Stimulated activated CD4-positive, alpha-beta T cell treated with anti-CD3 and anti-CD28 coated beads, Interleukin-12 subunit alpha, Interleukin-12 subunit beta, amount 100 ng/mL, for 24 hours (primary cell): ENCODE data around the gene TXNDC11.
"Not testable (repeated sequence)": the region's sequence is repeated elsewhere in the genome, so short reads cannot be mapped to it uniquely, and the experiment has no call there.

ENCODE experiments used
- DNase-seq, 2 experiments: peaks; one replicate each; pipeline ENCODE4 v3.0.0-alpha.2; 2020; ENCODE audit warnings: low read depth in 2 of 2

TXNDC11 gene

GRCh38 chr16:11742536-11743307, at the start of gene TXNDC11:
Gene TXNDC11 (minus strand): TSS chr16:11742857. CDS start chr16:11742730, 127 bp downstream.
- DNase-seq: peak; percentile 99 to 100

- no peak for DNase-seq
These were observed 48.6 kb upstream of the TXNDC11 start for GRCh38 chr16:11791144-11791828.

GRCh38 chr16:11788914-11789313, 46.3 kb upstream of the TXNDC11 start:
- no peak for DNase-seq

GRCh38 chr16:11784980-11785599, 42.4 kb upstream of the TXNDC11 start:
- not testable (repeated sequence) for DNase-seq

- not testable (repeated sequence) for DNase-seq
These were observed 41.7 kb upstream of the TXNDC11 start for GRCh38 chr16:11784381-11784780.

- DNase-seq: no peak
These were observed 41.3 kb upstream of the TXNDC11 start for GRCh38 chr16:11784038-11784369.

GRCh38 chr16:11783319-11784037, 40.8 kb upstream of the TXNDC11 start:
- no peak for DNase-seq

GRCh38 chr16:11781773-11782172, 39.1 kb upstream of the TXNDC11 start:
- DNase-seq: no peak

- DNase-seq: no peak
These were observed 38.5 kb upstream of the TXNDC11 start for GRCh38 chr16:11780991-11781680.

GRCh38 chr16:11779074-11779473, 36.4 kb upstream of the TXNDC11 start:
- no peak for DNase-seq

GRCh38 chr16:11774065-11774626, 31.5 kb upstream of the TXNDC11 start:
- no peak for DNase-seq

- DNase-seq: no peak
These were observed 26.2 kb upstream of the TXNDC11 start for GRCh38 chr16:11768849-11769248.

GRCh38 chr16:11762431-11762830, 19.8 kb upstream of the TXNDC11 start:
- DNase-seq: no peak

- DNase-seq: no peak
These were observed 17.3 kb upstream of the TXNDC11 start for GRCh38 chr16:11759997-11760396.

GRCh38 chr16:11759163-11759834, 16.6 kb upstream of the TXNDC11 start:
- DNase-seq: no peak

GRCh38 chr16:11757671-11758545, 15.3 kb upstream of the TXNDC11 start:
- no peak for DNase-seq

- no peak for DNase-seq
These were observed 13.6 kb upstream of the TXNDC11 start for GRCh38 chr16:11756248-11756647.

- DNase-seq: no peak
These were observed 12.5 kb upstream of the TXNDC11 start for GRCh38 chr16:11755022-11755760.

- no peak for DNase-seq
These were observed 10.2 kb upstream of the TXNDC11 start for GRCh38 chr16:11752856-11753255.
